Glutamatergic neuron (in vitro differentiated cells): ENCODE results near the gene NSUN4. TPM values are rescaled to one million over a fixed set of nuclear protein-coding genes. Genes with fewer than 3 reads are reported as not detected.
"Not testable (repeated sequence)": the region's sequence is repeated elsewhere in the genome, so short reads cannot be mapped to it uniquely, and the experiment has no call there.

Source experiments
- DNase-seq: peaks from one replicate; pipeline ENCODE4 v3.0.0; 2022
- H3K27ac Mint-ChIP-seq: one replicate; pipeline ENCODE4 v1.8.0; 2020; ENCODE audit warnings: mild to moderate bottlenecking, mixed read lengths, inconsistent platforms; ENCODE audit not compliant: unreplicated experiment
- H3K27me3 Mint-ChIP-seq: one replicate; pipeline ENCODE4 v1.8.0; 2020; ENCODE audit warnings: mild to moderate bottlenecking, moderate library complexity, mixed read lengths, inconsistent platforms; ENCODE audit not compliant: unreplicated experiment
- H3K36me3 Mint-ChIP-seq: one replicate; pipeline ENCODE4 v1.8.0; 2020; ENCODE audit warnings: mild to moderate bottlenecking, mixed read lengths, inconsistent platforms; ENCODE audit not compliant: unreplicated experiment
- H3K4me1 Mint-ChIP-seq: one replicate; pipeline ENCODE4 v1.8.0; 2020; ENCODE audit warnings: mild to moderate bottlenecking, low read depth, mixed read lengths, inconsistent platforms; ENCODE audit not compliant: unreplicated experiment
- H3K4me3 Mint-ChIP-seq: one replicate; pipeline ENCODE4 v1.8.0; 2020; ENCODE audit warnings: mild to moderate bottlenecking, mixed read lengths, inconsistent platforms; ENCODE audit not compliant: unreplicated experiment
- H3K9me3 Mint-ChIP-seq: one replicate; pipeline ENCODE4 v1.8.0; 2020; ENCODE audit warnings: mild to moderate bottlenecking, moderate library complexity, mixed read lengths, inconsistent platforms; ENCODE audit not compliant: unreplicated experiment
- CTCF ChIP-seq: fragments of 200-600 bp; sonication (generic); IDR thresholded peaks from one replicate; pipeline ENCODE4 v1.5.0; 2021; ENCODE audit not compliant: partially characterized antibody, unreplicated experiment
- total RNA-seq: library from RNA; stranded (reverse); fragmentation: NEBNext Ultra II Directional; extraction: Animal tissue kit (Norgen Biotek cat#: 25700); gene quantifications from one replicate; pipeline ENCODE4 v1.2.1, GENCODE V29; 2021; ENCODE audit not compliant: unreplicated experiment

NSUN4 gene
- total RNA-seq, 1 donor from 2014 or later, result 20.2 TPM

DNA sequence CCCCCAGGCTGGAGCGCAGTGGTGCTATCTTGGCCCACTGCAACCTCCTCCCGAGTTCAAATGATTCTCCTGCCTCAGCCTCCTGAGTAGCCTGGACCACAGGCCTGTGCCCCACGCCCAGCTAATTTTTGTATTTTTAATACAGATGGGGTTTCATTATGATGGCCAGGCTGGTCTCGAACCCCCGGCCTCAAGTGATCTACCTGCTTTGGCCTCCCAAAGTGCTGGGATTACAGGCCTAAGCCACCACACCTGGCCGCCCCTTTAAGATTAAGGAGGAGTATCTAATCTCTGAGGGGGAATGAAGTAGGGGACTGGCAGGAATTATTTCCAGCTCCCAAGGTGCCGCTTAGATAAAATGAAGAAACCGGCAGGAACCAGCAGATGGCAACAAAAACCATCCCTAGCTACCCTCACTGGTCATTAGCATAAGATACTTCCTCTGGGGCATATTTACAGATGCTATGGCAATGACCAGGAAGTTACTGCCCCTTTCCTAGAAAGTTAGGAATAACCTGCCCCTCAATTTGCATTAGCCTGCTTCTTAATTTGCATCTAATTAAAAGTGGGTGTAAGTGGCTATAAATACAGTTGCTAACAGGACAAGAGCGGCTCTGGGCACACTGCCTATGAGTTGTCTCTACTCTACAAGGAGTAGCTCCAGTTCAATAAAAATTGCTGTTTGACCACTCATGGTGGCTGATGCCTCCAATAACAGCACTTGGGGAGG is 7.1 kb upstream of the NSUN4 start:
- H3K4me3 Mint-ChIP-seq, result no peak overlapping the region
- H3K27me3 Mint-ChIP-seq, result peaks cover 3% of the 10 kb centered on the region
- H3K9me3 Mint-ChIP-seq, result no peaks in the 10 kb centered on the region
- no peaks in the 10 kb centered on the region for H3K36me3 Mint-ChIP-seq
- H3K27ac Mint-ChIP-seq, result no peak overlapping the region
- no peak for TF ChIP-seq CTCF
- DNase-seq, result no peak
- peaks cover 18% of the 10 kb centered on the region for H3K4me1 Mint-ChIP-seq

DNA sequence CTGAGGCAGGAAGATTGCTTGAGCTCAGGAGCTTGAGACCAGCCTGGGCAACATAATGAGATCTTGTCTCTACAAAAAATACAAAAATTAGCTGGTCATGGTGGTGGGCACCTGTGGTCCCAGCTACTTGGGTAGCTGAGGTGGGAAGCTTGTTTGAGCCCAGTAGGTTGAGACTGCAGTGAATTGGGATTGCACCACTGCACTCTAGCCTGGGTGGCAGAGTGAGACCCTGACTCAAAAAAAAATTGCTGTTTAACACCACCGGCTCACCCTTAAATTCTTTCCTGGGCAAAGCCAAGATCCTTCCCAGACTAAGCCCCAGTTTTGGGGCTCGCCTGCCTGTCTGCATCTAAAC is 6.6 kb upstream of the NSUN4 start:
- TF ChIP-seq CTCF, result no peak
- Mint-ChIP-seq H3K36me3 (no peaks in the 10 kb centered on the region), H3K4me1 (peaks cover 18% of the 10 kb centered on the region), H3K9me3 (no peaks in the 10 kb centered on the region), H3K27me3 (peaks cover 3% of the 10 kb centered on the region), H3K4me3 (no peak overlapping the region), H3K27ac (peak overlapping the region; percentile 28)
- no peak for DNase-seq

- H3K4me3 Mint-ChIP-seq, result no peak overlapping the region
- no peaks in the 10 kb centered on the region for H3K9me3 Mint-ChIP-seq
- no peak for DNase-seq
- peaks cover 18% of the 10 kb centered on the region for H3K4me1 Mint-ChIP-seq
- no peaks in the 10 kb centered on the region for H3K36me3 Mint-ChIP-seq
- no peak overlapping the region for H3K27ac Mint-ChIP-seq
- TF ChIP-seq CTCF, result no peak
- H3K27me3 Mint-ChIP-seq, result peaks cover 7% of the 10 kb centered on the region
These were observed 5.5 kb upstream of the NSUN4 start for GRCh38 chr1:46335081-46335480.

DNA sequence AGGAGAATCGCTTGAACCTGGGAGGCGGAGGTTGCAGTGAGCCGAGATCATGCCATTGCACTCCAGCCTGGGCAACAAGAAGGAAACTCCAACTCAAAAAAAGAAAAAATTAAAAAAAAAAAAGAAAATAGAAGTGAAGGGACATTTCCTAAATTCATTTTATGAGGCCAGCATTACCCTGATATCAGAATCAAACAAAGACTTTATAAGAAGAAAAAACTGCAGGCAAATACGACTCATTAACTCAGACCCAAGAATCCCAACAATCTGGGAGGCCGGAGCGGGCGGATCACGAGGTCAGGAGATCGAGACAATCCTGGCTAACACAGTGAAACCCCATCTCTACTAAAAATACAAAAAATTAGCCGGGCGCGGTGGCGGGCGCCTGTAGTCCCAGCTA is 3.2 kb upstream of the NSUN4 start:
- not testable (repeated sequence) for H3K9me3 Mint-ChIP-seq, DNase-seq, H3K27ac Mint-ChIP-seq, H3K4me3 Mint-ChIP-seq, H3K36me3 Mint-ChIP-seq
- Mint-ChIP-seq H3K27me3 (peaks cover 10% of the 10 kb centered on the region), H3K4me1 (peaks cover 15% of the 10 kb centered on the region)

DNA sequence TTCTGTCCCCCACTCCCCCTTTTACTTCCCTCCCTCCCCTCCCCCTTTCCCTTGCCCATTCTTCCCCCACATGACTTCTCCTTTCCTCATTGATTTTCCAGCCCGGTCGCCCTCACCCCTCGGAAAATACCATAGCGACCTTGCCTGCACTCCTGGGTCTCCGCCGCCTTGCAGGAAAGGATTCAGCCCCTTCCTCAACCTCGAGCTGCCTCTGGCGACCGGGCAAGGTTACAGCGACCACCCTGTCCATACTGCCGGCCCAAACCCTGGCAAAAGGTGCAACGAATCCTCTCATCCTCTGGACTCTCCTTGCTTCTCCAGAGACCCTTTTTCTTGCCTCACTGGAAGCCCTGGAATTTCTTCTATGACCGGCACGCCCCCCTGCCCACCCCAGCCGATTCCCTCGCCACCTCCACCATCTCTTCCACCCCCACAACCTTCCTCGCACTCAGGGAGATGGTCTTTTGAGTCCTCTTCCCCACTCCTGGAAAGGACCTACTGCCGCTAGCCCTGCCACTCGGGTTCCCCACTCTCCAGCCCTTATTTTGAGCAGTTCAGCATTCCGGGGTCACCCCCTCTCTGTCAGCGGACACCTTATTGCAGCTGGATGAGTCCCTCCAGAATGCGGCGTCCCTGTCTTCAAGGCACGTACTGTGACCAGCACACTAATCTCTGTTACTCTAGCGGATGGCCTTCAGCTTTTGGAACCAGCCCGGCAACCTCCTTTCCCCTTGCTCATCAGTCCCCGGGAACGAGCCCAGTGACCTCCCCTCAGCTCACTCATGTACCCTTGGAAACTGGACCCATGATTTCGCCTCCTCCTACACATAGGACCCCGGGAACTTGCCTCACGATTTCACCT is 846 bp downstream of the NSUN4 start:
- no peak for DNase-seq
- H3K36me3 Mint-ChIP-seq, result no peaks in the 10 kb centered on the region
- peaks cover 12% of the 10 kb centered on the region for H3K27me3 Mint-ChIP-seq
- TF ChIP-seq CTCF, result no peak
- H3K27ac Mint-ChIP-seq, result peak overlapping the region; percentile 100
- H3K4me3 Mint-ChIP-seq, result peak overlapping the region; percentile 100
- H3K4me1 Mint-ChIP-seq, result peaks cover 14% of the 10 kb centered on the region
- H3K9me3 Mint-ChIP-seq, result peaks cover 7% of the 10 kb centered on the region
